H1 (cell line): Measurements from ENCODE around the gene SLC24A4. TPM values are rescaled to one million over a fixed set of nuclear protein-coding genes. Genes with fewer than 3 reads are reported as not detected.

ENCODE experiments used
- CTCF ChIA-PET: fragments of 300-600 bp; sonication (Branson Sonifier 250); formaldehyde crosslinking; loops from one replicate; lab custom pipeline; 2021; ENCODE audit not compliant: partially characterized antibody; lab: Charles Lee
- POLR2A ChIA-PET: fragments of 300-600 bp; sonication (Branson Sonifier 250); formaldehyde crosslinking; loops from one replicate; lab custom pipeline; 2021; ENCODE audit warnings: inconsistent platforms; ENCODE audit not compliant: partially characterized antibody; lab: Charles Lee
- DNase-seq, 2 experiments: peaks; one replicate each; pipeline versions ENCODE4 v3.0.0 to v3.0.0-alpha.2; 2010 to 2022; ENCODE audit warnings: low spot score in 2 of 2, low read depth in 1 of 2, mixed read lengths in 1 of 2
- FAIRE-seq: peaks from 2 replicates; lab custom pipeline; 2011; peaks lifted over from hg19 to GRCh38; lab: Jason Lieb, UNC
- H2AFZ ChIP-seq: 2 replicates; pipeline ENCODE4 v1.8.1; 2012; ENCODE audit warnings: low read length, inconsistent platforms
- H2AK5ac ChIP-seq: 2 replicates; pipeline ENCODE4 v1.6.1; 2013; ENCODE audit warnings: low read depth, low read length
- H2BK120ac ChIP-seq: replicated peaks from 2 replicates; pipeline ENCODE3; 2013; ENCODE audit warnings: low read depth, low read length, inconsistent platforms
- H2BK12ac ChIP-seq: 2 replicates; pipeline ENCODE4 v1.6.1; 2013; ENCODE audit warnings: low read depth, low read length
- H2BK15ac ChIP-seq: 2 replicates; pipeline ENCODE4 v1.6.1; 2013; ENCODE audit warnings: low read length
- H2BK20ac ChIP-seq: 2 replicates; pipeline ENCODE4 v1.6.1; 2013; ENCODE audit warnings: low read length
- H2BK5ac ChIP-seq: 2 replicates; pipeline ENCODE4 v1.6.1; 2013; ENCODE audit warnings: low read depth, low read length
- H3K14ac ChIP-seq: 2 replicates; pipeline ENCODE4 v1.6.1; 2013; ENCODE audit warnings: inconsistent platforms; ENCODE audit not compliant: insufficient read length
- H3K18ac ChIP-seq: 2 replicates; pipeline ENCODE4 v1.6.1; 2013; ENCODE audit warnings: low read length; ENCODE audit errors: extremely low read depth
- H3K23ac ChIP-seq: 2 replicates; pipeline ENCODE4 v1.6.1; 2013; ENCODE audit warnings: inconsistent platforms; ENCODE audit not compliant: insufficient read length
- H3K23me2 ChIP-seq: 2 replicates; pipeline ENCODE4 v1.6.1; 2013; ENCODE audit warnings: low read depth, low read length
- H3K27ac ChIP-seq: 2 replicates; pipeline ENCODE4 v1.6.1; 2011; ENCODE audit warnings: low read depth, low read length, inconsistent platforms
- H3K27me3 ChIP-seq, 4 experiments: replicated peaks in 1 of 4; 1 replicate in 1 of 4; 2 replicates in 3 of 4; pipeline versions ENCODE4 v1.6.1 to v1.8.1; 2011 to 2013; ENCODE audit warnings: low read length in 3 of 4, mild to moderate bottlenecking in 3 of 4, inconsistent platforms in 2 of 4, mixed read lengths in 2 of 4, moderate library complexity in 1 of 4; ENCODE audit not compliant: control insufficient read depth in 3 of 4, insufficient read depth in 3 of 4; ENCODE audit errors: extremely low read depth in 1 of 4
- H3K36me3 ChIP-seq, 4 experiments: 2 replicates each; pipeline versions ENCODE4 v1.6.1 to v1.8.1; 2011 to 2013; ENCODE audit warnings: mild to moderate bottlenecking in 4 of 4, low read length in 3 of 4, moderate library complexity in 2 of 4, control low read depth in 1 of 4, inconsistent platforms in 1 of 4; ENCODE audit not compliant: insufficient read depth in 4 of 4, control insufficient read depth in 2 of 4
- H3K4ac ChIP-seq: replicated peaks from 2 replicates; pipeline ENCODE3; 2013; ENCODE audit warnings: low read length, low read depth, mixed read lengths, inconsistent platforms; ENCODE audit not compliant: insufficient read length
- H3K4me1 ChIP-seq, 4 experiments: replicated peaks in 1 of 4; 1 replicate in 1 of 4; 2 replicates in 3 of 4; pipeline versions ENCODE4 v1.6.1 to v1.8.1; 2011 to 2013; ENCODE audit warnings: low read length in 3 of 4, inconsistent platforms in 2 of 4, mixed read lengths in 1 of 4; ENCODE audit not compliant: insufficient read depth in 4 of 4, control insufficient read depth in 3 of 4
- H3K4me2 ChIP-seq, 2 experiments: 2 replicates each; pipeline versions ENCODE4 v1.6.1 to v1.8.1; 2011 to 2013; ENCODE audit warnings: low read depth in 2 of 2, low read length in 2 of 2, control low read depth in 1 of 2, inconsistent platforms in 1 of 2, mild to moderate bottlenecking in 1 of 2; ENCODE audit not compliant: insufficient read depth in 1 of 2
- H3K4me3 ChIP-seq, 4 experiments: fragments of 200-600, 300-600 bp in 1 of 4; sonication (generic), shearing (Covaris generic), sonication (Bioruptor Twin) in 1 of 4; 2 replicates each; pipeline versions ENCODE4 v1.5.1 to v1.8.1; 2011 to 2016; ENCODE audit warnings: low read length in 4 of 4, low read depth in 3 of 4, control low read depth in 2 of 4, inconsistent platforms in 2 of 4, mild to moderate bottlenecking in 2 of 4, mixed read lengths in 1 of 4, moderate library complexity in 1 of 4; ENCODE audit not compliant: insufficient read depth in 2 of 4; ENCODE audit errors: extremely low read depth in 1 of 4
- H3K56ac ChIP-seq: replicated peaks from 2 replicates; pipeline ENCODE3; 2013; ENCODE audit warnings: low read depth, mild to moderate bottlenecking, mixed read lengths, low read length, inconsistent platforms; ENCODE audit not compliant: insufficient read length
- H3K79me1 ChIP-seq: 2 replicates; pipeline ENCODE4 v1.6.1; 2013; ENCODE audit warnings: low read depth, low read length, control low read depth
- H3K79me2 ChIP-seq, 2 experiments: 2 replicates each; pipeline versions ENCODE4 v1.6.1 to v1.8.1; 2012 to 2013; ENCODE audit warnings: low read length in 2 of 2, mild to moderate bottlenecking in 2 of 2, inconsistent platforms in 1 of 2; ENCODE audit not compliant: insufficient read depth in 2 of 2, control insufficient read depth in 1 of 2
- H3K9ac ChIP-seq, 4 experiments: replicated peaks in 1 of 4; 1 replicate in 1 of 4; 2 replicates in 3 of 4; pipeline versions ENCODE4 v1.6.1 to v1.8.1; 2011 to 2013; ENCODE audit warnings: low read depth in 3 of 4, low read length in 3 of 4, control low read depth in 2 of 4, mild to moderate bottlenecking in 2 of 4, moderate library complexity in 2 of 4, inconsistent platforms in 1 of 4; ENCODE audit errors: extremely low read depth in 1 of 4
- H3K9me3 ChIP-seq, 2 experiments: 2 replicates each; pipeline versions ENCODE4 v1.6.1 to v1.8.1; 2012 to 2013; ENCODE audit warnings: mild to moderate bottlenecking in 2 of 2, moderate library complexity in 2 of 2, control low read depth in 1 of 2, inconsistent platforms in 1 of 2, low read depth in 1 of 2, low read length in 1 of 2, mixed read lengths in 1 of 2; ENCODE audit not compliant: insufficient read depth in 2 of 2
- H4K20me1 ChIP-seq, 2 experiments: replicated peaks in 1 of 2; 2 replicates each; pipeline versions ENCODE3 to v1.8.1; 2011 to 2013; ENCODE audit warnings: inconsistent platforms in 2 of 2, low read length in 2 of 2, mild to moderate bottlenecking in 1 of 2; ENCODE audit not compliant: insufficient read depth in 2 of 2, control insufficient read depth in 1 of 2
- H4K5ac ChIP-seq: 2 replicates; pipeline ENCODE4 v1.6.1; 2013; ENCODE audit warnings: low read length, low read depth, mixed read lengths, inconsistent platforms; ENCODE audit not compliant: insufficient read length
- H4K8ac ChIP-seq: 2 replicates; pipeline ENCODE4 v1.8.0; 2013; ENCODE audit warnings: mild to moderate bottlenecking, moderate library complexity, low read length, inconsistent platforms; ENCODE audit not compliant: insufficient read depth; ENCODE audit errors: extremely low read depth
- H4K91ac ChIP-seq: replicated peaks from 2 replicates; pipeline ENCODE3; 2013; ENCODE audit warnings: low read length, mixed read lengths, inconsistent platforms; ENCODE audit not compliant: insufficient read length
- whole genome bisulfite sequencing, 2 experiments: shearing (Covaris generic) in 1 of 2; methylation state at CpG; one replicate each; pipeline versions ENCODE4 v1.1.6 to v1.1.7; 2013 to 2015; ENCODE audit warnings: low lambda C conversion rate in 2 of 2, mixed read lengths in 2 of 2, inconsistent platforms in 1 of 2, low coverage in 1 of 2, missing lambda C conversion rate in 1 of 2; ENCODE audit not compliant: insufficient replicate concordance in 2 of 2, insufficient coverage in 1 of 2, insufficient read length in 1 of 2; ENCODE audit errors: extremely low coverage in 1 of 2, missing lambda C conversion rate in 1 of 2; 5-methylcytosine and 5-hydroxymethylcytosine counted together
- polyA plus RNA-seq, 7 experiments: library from polyadenylated mRNA; depleted of rRNA in 3 of 7; stranded (reverse) in 5 of 7; unstranded in 2 of 7; fragments of >200 nt in 5 of 7; fragments of 200-250 nt in 2 of 7; gene quantifications; 1 replicate in 5 of 7; 2 replicates in 1 of 7; 4 replicates in 1 of 7; pipeline versions ENCODE4 v1.2.1 to v1.2.3, GENCODE V29; 2011 to 2013; ENCODE audit warnings: missing spikeins in 2 of 7, mixed read lengths in 2 of 7
- total RNA-seq: library from RNA; stranded (reverse); fragmentation: NEBNext Ultra II Directional; extraction: Animal tissue kit (Norgen Biotek cat#: 25700); gene quantifications from 2 replicates; pipeline ENCODE4 v1.2.1, GENCODE V29; 2021

SLC24A4 gene
- total and polyA plus RNA-seq, 2 of the 8 experiments (the other 6 are each of a cell fraction or from before 2014, with no cell fraction given), result 0.27 to 0.89 TPM

DNA sequence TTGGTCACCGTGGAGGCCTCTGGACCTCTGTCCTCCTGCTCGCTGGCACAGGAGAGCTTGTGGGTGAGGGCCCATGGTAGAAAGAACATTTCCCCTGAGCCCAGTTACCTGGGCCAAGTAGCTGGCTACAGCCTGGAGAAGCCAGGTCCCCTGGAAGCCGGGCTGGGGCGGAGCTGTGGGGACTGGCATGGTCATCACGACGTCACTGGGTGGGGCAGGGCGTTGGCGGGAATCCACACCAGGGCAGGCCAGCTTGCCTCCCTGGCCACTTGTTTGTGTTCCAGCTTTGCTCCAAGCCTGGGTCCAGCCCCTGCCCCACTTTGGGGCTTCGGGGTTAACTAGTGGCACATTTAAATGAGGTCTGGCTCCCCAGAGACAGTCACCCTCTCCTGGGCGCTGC is 35.0 kb upstream of the SLC24A4 start:
- Histone ChIP-seq H3K4me2 (no peak overlapping the region), H3K14ac (no peak overlapping the region), H4K20me1 (no peaks in the 10 kb centered on the region), H2BK12ac (no peak overlapping the region), H3K4me3 (no peak overlapping the region), H3K36me3 (no peaks in the 10 kb centered on the region), H2BK15ac (no peak overlapping the region), H4K91ac (no peak overlapping the region), H3K18ac (no peak overlapping the region), H2BK120ac (no peak overlapping the region), H2BK20ac (no peak overlapping the region), H3K4ac (no peak overlapping the region), H3K23me2 (no peaks in the 10 kb centered on the region; the same call in 1 of the 2 replicates), H3K79me1 (no peaks in the 10 kb centered on the region), H4K5ac (no peak overlapping the region), H3K27ac (no peak overlapping the region), H3K27me3 (no peaks in the 10 kb centered on the region), H2BK5ac (no peak overlapping the region), H2AFZ (no peak overlapping the region), H3K23ac (no peak overlapping the region), H2AK5ac (no peak overlapping the region), H3K56ac (no peak overlapping the region), H3K4me1 (no peaks in the 10 kb centered on the region), H4K8ac (no peak overlapping the region), H3K9me3 (no peaks in the 10 kb centered on the region), H3K9ac (no peak overlapping the region), H3K79me2 (no peaks in the 10 kb centered on the region)
- POLR2A ChIA-PET, result no interaction called here
- no peak for DNase-seq
- FAIRE-seq, result no peak
- CTCF ChIA-PET, result interaction anchor here (0.8 to 1.6 kb wide), 3 partner anchors 24 to 121 kb away, joined by 3 to 4 read pairs (median 3); no protein-coding TSS in a partner anchor
- WGBS, 2 experiments, result 98% methylated on average over 10 of the region's 10 CpGs; no CpG with 5 or more reads in 1 of the 2 experiments
